ENCODE data around the gene ABCA12.

- TF ChIP-seq CTCF (IDR thresholded peaks at IDR 0.05) (no peak), EZH2 (IDR thresholded peaks at IDR 0.05) (no peak)
These were observed 82.5 kb downstream of the ABCA12 start for GRCh38 chr2:215055891-215056290.
